PC-3 (cell line): Measurements from ENCODE around the gene CHRND.
"Not testable (repeated sequence)": the region's sequence is repeated elsewhere in the genome, so short reads cannot be mapped to it uniquely, and the experiment has no call there.

Source experiments
- EZH2 ChIP-seq: fragments of 300-600 bp; sonication (generic); IDR thresholded peaks from one replicate; pipeline ENCODE4 v1.6.1; 2017; ENCODE audit warnings: antibody characterized with exemption, mild to moderate bottlenecking, low read length; ENCODE audit not compliant: unreplicated experiment
- TF ChIP-seq, protein P1 (sequence below): fragments of 300-600 bp; sonication (generic); conservative IDR thresholded peaks from 2 replicates; pipeline ENCODE4 v1.5.1; 2017; ENCODE audit warnings: antibody characterized with exemption, low read depth, mild to moderate bottlenecking, low read length

- TF ChIP-seq, protein P1, sequence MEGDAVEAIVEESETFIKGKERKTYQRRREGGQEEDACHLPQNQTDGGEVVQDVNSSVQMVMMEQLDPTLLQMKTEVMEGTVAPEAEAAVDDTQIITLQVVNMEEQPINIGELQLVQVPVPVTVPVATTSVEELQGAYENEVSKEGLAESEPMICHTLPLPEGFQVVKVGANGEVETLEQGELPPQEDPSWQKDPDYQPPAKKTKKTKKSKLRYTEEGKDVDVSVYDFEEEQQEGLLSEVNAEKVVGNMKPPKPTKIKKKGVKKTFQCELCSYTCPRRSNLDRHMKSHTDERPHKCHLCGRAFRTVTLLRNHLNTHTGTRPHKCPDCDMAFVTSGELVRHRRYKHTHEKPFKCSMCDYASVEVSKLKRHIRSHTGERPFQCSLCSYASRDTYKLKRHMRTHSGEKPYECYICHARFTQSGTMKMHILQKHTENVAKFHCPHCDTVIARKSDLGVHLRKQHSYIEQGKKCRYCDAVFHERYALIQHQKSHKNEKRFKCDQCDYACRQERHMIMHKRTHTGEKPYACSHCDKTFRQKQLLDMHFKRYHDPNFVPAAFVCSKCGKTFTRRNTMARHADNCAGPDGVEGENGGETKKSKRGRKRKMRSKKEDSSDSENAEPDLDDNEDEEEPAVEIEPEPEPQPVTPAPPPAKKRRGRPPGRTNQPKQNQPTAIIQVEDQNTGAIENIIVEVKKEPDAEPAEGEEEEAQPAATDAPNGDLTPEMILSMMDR = not testable (repeated sequence)
- TF ChIP-seq EZH2 = not testable (repeated sequence)
These were observed 6.9 kb downstream of the CHRND start for GRCh38 chr2:232532821-232533220.
